B cell (primary cell): ENCODE data around the gene KCNE5.

ENCODE experiments used
- EZH2 ChIP-seq: IDR thresholded peaks from 2 replicates; pipeline ENCODE4 v1.6.1; 2012; ENCODE audit warnings: borderline replicate concordance, low read depth, mild to moderate bottlenecking, moderate library complexity, low read length; ENCODE audit not compliant: insufficient read depth, poor library complexity, severe bottlenecking
- TF ChIP-seq, protein P1 (sequence below): fragments of 200-600 bp; IDR thresholded peaks from one replicate; pipeline ENCODE4 v1.8.0; 2022; ENCODE audit warnings: antibody characterized with exemption, mild to moderate bottlenecking

DNA sequence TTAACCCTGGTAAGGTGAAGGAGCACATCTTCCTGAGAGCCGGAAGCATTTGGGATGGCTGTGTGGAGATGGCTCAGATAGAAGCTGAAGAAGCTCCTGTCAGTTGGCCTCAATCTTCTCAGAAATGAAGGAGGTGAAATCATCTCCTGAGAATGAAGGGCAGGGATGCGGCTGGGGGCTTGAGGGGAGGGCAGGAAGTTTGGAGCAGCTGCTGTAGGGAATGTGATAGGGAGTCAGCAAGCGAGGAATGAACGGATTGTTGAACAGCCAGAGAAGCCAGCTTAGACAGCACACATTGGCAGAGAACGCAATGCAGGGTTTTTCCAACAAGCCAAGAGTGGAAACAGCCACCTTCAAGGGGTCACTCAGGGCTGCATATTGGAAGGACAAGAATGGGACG lies 10.0 kb downstream of the KCNE5 start:
- TF ChIP-seq, protein P1, sequence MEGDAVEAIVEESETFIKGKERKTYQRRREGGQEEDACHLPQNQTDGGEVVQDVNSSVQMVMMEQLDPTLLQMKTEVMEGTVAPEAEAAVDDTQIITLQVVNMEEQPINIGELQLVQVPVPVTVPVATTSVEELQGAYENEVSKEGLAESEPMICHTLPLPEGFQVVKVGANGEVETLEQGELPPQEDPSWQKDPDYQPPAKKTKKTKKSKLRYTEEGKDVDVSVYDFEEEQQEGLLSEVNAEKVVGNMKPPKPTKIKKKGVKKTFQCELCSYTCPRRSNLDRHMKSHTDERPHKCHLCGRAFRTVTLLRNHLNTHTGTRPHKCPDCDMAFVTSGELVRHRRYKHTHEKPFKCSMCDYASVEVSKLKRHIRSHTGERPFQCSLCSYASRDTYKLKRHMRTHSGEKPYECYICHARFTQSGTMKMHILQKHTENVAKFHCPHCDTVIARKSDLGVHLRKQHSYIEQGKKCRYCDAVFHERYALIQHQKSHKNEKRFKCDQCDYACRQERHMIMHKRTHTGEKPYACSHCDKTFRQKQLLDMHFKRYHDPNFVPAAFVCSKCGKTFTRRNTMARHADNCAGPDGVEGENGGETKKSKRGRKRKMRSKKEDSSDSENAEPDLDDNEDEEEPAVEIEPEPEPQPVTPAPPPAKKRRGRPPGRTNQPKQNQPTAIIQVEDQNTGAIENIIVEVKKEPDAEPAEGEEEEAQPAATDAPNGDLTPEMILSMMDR: no peak
- TF ChIP-seq EZH2: no peak
